ENCODE results near the gene SDSL. TPM values are rescaled to one million over a fixed set of nuclear protein-coding genes. Genes with fewer than 3 reads are reported as not detected.

SDSL gene
- total RNA-seq, 2 experiments from 2014 or later: not detected

DNA sequence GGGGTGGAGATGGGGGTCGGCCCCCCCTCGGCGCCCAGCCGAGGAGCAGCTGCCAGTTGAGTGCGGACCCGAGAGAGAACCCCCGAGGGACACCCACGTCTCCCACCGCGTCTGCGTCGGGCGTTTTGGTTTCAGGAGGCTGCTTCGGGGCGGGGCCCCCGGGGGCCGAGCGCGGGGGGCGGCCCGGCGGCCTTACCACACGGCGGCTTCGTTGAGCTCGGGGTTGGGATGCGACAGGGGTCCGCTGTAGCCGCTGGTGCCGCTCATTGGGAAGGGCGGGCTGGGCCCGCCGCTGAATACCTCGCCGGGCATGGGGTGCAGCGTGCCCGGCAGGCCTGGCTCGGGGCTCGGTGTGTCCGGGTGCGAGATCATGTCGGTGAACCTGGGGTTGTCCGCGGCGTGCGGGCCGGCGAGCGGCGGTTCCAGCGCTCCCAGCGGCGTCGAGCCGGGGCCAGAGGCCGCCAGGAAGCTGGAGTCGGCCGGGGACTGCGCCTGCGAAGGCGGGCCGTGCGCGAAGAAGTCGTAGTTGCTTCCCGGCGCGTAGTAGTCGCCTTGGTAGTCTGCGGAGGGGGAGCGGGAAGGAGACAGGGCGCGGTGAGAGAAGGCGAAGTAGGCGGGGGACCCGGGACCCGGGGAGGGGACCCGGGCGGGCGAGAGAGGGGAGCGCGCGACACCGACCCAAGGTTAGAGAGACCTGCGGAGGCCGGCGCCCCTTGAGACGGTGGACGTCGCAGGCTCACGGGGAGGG is 41.0 kb downstream of the SDSL start:
- CTCF ChIA-PET: interaction anchor here (1.0 to 3.1 kb wide), 3 partner anchors 10 to 52 kb away, joined by 3 to 10 read pairs (median 7); no protein-coding TSS in a partner anchor

DNA sequence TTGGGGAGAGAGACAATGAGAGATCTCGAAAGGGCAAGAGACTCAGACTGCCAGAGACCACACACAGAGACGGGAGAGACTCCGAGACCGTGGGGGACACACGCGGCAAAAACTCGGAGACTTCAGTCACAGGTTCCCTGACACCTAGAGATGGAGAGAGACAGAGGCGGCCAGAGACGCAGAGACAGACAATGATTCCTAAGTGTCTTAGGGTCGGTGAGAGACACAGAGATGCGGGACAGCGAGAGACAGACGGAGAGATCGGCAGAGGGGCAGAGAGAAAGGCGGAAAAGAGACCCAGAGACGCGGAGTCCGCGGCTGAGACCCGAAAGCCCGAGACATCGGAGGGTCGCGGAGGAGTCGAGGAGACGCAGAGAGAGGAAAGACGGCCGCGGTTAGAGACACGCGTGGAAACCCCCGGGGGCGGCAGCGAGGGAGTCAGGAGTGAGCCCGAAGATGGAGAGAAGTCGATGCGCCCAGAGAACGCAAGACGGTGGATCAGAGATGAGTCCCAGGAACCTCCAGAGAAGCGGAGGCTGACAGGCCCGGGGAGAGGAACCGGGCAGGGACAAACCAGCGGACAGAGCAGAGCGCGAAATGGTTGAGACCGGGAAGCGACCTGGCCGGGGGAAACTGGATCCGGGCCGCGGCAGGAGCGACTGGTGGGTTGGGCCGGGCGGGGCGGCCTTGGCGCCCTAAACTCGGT is 41.7 kb downstream of the SDSL start:
- CTCF ChIA-PET: no interaction called here
- H3K27ac Mint-ChIP-seq: no peak overlapping the region
- H3K4me1 Mint-ChIP-seq (ENCODE audit: low read depth): peaks cover 26% of the 10 kb centered on the region
- H3K36me3 Mint-ChIP-seq (ENCODE audit: low read depth): no peaks in the 10 kb centered on the region
- no peak for DNase-seq
- no peaks in the 10 kb centered on the region for H3K9me3 Mint-ChIP-seq
- peak overlapping the region; percentile 2 for H3K4me3 Mint-ChIP-seq
- intact Hi-C loops (cut with micrococcal nuclease): loop anchor here (10.0 kb wide), 1 partner anchor 271 kb away; no protein-coding TSS in a partner anchor
- H3K27me3 Mint-ChIP-seq (ENCODE audit: low read depth): peaks cover 56% of the 10 kb centered on the region

More for the DNA sequence above, 41.0 kb downstream of the SDSL start:
- peaks cover 56% of the 10 kb centered on the region for H3K27me3 Mint-ChIP-seq (ENCODE audit: low read depth)
- H3K36me3 Mint-ChIP-seq (ENCODE audit: low read depth): no peaks in the 10 kb centered on the region
- no peak for DNase-seq
- H3K27ac Mint-ChIP-seq: no peak overlapping the region
- H3K4me1 Mint-ChIP-seq (ENCODE audit: low read depth): peaks cover 24% of the 10 kb centered on the region
- intact Hi-C loops (cut with micrococcal nuclease): loop anchor here (1.0 to 10.0 kb wide), 2 partner anchors 272 to 449 kb away; no protein-coding TSS in a partner anchor
- H3K9me3 Mint-ChIP-seq: no peaks in the 10 kb centered on the region
- H3K4me3 Mint-ChIP-seq: peak overlapping the region; percentile 22

DNA sequence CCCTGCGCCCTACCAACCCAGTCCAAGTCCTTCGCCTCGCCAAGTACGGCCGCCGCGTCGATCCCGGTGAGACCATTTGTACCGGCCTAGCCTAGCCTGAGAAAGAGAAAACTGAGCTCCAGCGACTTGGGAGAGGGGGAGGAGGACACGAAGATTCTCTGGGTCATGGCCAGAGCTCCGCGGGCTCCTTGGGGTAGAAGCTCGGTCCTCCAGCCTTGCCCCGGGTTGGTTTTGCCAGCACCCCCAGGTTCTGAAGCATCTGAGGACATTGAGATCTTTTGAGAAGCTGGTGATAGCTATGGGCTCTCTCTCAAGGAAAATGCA is 42.2 kb downstream of the SDSL start:
- H3K4me3 Mint-ChIP-seq: no peak overlapping the region
- peaks cover 57% of the 10 kb centered on the region for H3K27me3 Mint-ChIP-seq (ENCODE audit: low read depth)
- H3K36me3 Mint-ChIP-seq (ENCODE audit: low read depth): no peaks in the 10 kb centered on the region
- intact Hi-C loops (cut with micrococcal nuclease): loop anchor here (10.0 kb wide), 1 partner anchor 270 kb away; no protein-coding TSS in a partner anchor
- no peak overlapping the region for H3K27ac Mint-ChIP-seq
- H3K9me3 Mint-ChIP-seq: no peaks in the 10 kb centered on the region
- no peak for DNase-seq
- H3K4me1 Mint-ChIP-seq (ENCODE audit: low read depth): peaks cover 26% of the 10 kb centered on the region
- CTCF ChIA-PET: interaction anchor here (0.5 kb wide), 1 partner anchor 9 kb away, joined by 3 read pairs; no protein-coding TSS in a partner anchor

DNA sequence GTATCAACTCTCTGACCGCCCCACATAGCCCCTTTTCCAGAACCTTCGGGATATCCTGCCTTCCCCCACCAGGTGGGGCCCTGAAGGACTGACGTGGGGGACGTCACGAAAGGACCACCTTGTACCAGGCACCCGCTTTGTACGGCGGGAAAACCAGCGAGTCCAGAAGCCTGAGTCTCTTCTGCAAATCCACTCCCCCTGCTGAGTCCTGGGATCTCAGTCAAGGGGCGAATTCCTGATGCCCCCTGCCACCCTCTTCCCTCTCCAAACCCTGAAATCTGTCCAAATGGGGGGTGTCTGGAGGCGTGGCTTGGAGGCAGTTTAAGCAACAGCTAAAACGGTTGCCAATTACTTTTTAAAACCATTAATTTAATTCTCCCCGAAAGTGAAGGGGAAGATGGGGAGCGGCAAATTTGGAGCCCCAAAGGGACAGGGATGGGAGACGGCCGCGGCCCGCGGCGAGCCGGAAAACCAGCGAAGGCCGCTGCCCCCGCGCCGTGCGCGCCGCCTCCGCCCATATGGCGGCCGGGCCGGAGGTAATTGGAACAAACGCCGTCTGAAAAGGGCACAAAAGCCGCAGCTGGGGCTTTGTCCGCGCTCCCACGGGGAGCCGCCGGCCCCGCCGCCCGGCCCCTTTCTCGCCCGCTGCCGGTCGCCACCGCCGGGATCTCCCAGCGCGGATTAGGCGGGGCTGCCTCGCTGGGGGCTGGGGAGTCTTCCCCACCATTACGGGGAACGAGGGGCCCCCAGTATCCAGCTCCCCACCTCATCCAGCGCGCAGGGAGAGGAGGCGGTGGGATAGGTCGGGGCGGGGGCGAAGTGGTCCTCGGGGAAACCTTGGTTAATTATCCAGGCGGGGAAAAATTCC is 42.9 kb downstream of the SDSL start:
- peaks cover 26% of the 10 kb centered on the region for H3K4me1 Mint-ChIP-seq (ENCODE audit: low read depth)
- peaks cover 62% of the 10 kb centered on the region for H3K27me3 Mint-ChIP-seq (ENCODE audit: low read depth)
- no peak overlapping the region for H3K4me3 Mint-ChIP-seq
- no peaks in the 10 kb centered on the region for H3K9me3 Mint-ChIP-seq
- H3K36me3 Mint-ChIP-seq (ENCODE audit: low read depth): no peaks in the 10 kb centered on the region
- intact Hi-C loops (cut with micrococcal nuclease): loop anchor here (5.0 to 10.0 kb wide), 2 partner anchors 270 to 937 kb away; no protein-coding TSS in a partner anchor
- DNase-seq: no peak
- H3K27ac Mint-ChIP-seq: no peak overlapping the region
- CTCF ChIA-PET: interaction anchor here (0.5 kb wide), 1 partner anchor 10 kb away, joined by 3 read pairs; no protein-coding TSS in a partner anchor

DNA sequence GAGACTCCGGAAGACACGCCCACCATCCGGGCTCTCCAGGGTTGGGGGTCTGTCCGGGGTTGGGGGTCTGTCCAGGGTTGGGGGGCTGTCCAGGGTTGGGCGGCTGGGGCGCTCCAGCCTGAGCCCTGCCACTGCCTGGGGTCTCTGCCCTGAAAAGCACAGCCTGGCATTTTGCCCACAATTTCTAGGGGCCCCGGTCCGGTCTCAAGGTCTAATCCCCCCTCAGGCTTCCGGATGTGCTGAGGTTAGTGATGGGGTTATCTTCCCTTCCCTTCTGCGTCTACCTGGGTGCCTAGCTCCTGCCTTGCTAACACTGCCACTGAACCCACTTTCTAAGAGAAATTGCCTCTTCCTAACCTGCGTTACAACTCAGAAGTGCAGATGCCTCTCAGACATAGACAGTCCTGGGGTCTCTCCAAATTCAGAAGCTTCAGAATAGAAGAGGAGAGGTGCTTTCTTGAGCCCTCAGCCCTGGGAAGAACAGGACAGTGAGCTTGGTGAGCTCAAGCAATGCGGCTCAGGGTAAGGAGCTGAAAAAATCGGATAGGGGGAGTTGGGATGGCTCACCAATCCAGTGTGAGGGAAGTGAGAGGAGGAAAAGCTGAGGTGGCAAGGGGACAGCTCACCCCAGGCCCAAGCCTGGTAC is 43.8 kb downstream of the SDSL start:
- H3K36me3 Mint-ChIP-seq (ENCODE audit: low read depth): no peaks in the 10 kb centered on the region
- H3K9me3 Mint-ChIP-seq: no peaks in the 10 kb centered on the region
- peaks cover 26% of the 10 kb centered on the region for H3K4me1 Mint-ChIP-seq (ENCODE audit: low read depth)
- intact Hi-C loops (cut with micrococcal nuclease): loop anchor here (2.0 to 10.0 kb wide), 3 partner anchors 15 to 936 kb away; no protein-coding TSS in a partner anchor
- no peak for DNase-seq
- CTCF ChIA-PET: no interaction called here
- no peak overlapping the region for H3K27ac Mint-ChIP-seq
- H3K27me3 Mint-ChIP-seq (ENCODE audit: low read depth): peaks cover 70% of the 10 kb centered on the region
- H3K4me3 Mint-ChIP-seq: no peak overlapping the region

DNA sequence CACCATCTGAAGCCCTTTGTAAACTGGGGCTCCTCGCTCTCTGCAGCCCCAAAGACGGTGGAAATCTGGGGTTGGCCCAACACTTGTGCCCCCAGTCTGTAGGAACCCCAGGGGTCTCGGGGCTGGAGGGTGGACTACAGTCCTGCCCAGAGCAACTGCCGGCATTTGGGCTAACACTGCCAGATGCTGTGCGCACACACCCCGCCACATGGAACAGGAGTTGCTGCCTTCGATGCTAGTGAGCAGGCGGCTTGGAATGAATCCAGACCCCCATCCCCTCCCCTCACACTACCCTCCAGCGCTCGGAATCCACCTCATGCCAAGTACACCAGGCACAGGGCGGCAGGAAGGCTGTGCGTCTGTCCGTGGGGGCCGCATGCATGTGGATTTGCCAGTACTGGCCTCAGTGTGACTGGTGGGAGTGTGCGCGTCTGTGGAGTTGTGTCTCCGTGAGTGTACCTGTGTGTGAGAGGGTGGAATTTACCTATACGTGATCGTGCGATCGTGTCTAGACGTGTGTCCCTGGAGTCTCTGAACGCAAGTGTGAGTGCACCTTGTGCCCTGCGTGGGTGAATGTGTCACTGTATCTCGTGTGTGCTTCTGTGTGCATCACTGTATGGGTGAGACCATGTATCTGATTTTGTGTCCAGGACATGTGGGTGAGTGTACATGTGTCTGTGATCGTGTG is 44.4 kb downstream of the SDSL start:
- Mint-ChIP-seq H3K27me3 (ENCODE audit: low read depth) (peaks cover 71% of the 10 kb centered on the region), H3K9me3 (no peaks in the 10 kb centered on the region), H3K36me3 (ENCODE audit: low read depth) (no peaks in the 10 kb centered on the region), H3K27ac (no peak overlapping the region), H3K4me3 (no peak overlapping the region), H3K4me1 (ENCODE audit: low read depth) (peaks cover 26% of the 10 kb centered on the region)
- intact Hi-C loops (cut with micrococcal nuclease): loop anchor here (2.0 to 10.0 kb wide), 3 partner anchors 14 to 936 kb away; no protein-coding TSS in a partner anchor
- DNase-seq: no peak
- CTCF ChIA-PET: no interaction called here

DNA sequence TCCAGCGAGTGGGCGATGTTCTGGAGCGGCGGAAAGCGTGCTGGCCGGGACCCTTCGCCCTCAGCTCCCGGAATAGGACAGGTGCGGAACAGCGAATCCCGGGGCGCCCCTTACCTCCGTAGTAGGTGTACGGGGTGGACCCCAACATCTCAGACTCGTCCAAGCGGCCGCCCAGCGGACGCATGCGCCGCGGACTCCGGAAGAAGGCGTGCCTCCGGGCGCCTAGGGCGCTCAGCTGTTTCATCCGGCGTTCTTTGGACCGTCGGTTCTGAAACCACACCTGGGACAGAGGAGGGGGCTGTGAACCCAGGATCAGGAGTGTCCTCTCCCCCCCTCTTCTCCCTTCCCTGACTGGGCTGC is 44.9 kb downstream of the SDSL start:
- H3K27ac Mint-ChIP-seq: no peak overlapping the region
- CTCF ChIA-PET: no interaction called here
- peaks cover 74% of the 10 kb centered on the region for H3K27me3 Mint-ChIP-seq (ENCODE audit: low read depth)
- H3K4me3 Mint-ChIP-seq: no peak overlapping the region
- no peaks in the 10 kb centered on the region for H3K9me3 Mint-ChIP-seq
- intact Hi-C loops (cut with micrococcal nuclease): loop anchor here (2.0 to 10.0 kb wide), 3 partner anchors 14 to 935 kb away; no protein-coding TSS in a partner anchor
- H3K4me1 Mint-ChIP-seq (ENCODE audit: low read depth): peaks cover 29% of the 10 kb centered on the region
- no peaks in the 10 kb centered on the region for H3K36me3 Mint-ChIP-seq (ENCODE audit: low read depth)
- DNase-seq: no peak

DNA sequence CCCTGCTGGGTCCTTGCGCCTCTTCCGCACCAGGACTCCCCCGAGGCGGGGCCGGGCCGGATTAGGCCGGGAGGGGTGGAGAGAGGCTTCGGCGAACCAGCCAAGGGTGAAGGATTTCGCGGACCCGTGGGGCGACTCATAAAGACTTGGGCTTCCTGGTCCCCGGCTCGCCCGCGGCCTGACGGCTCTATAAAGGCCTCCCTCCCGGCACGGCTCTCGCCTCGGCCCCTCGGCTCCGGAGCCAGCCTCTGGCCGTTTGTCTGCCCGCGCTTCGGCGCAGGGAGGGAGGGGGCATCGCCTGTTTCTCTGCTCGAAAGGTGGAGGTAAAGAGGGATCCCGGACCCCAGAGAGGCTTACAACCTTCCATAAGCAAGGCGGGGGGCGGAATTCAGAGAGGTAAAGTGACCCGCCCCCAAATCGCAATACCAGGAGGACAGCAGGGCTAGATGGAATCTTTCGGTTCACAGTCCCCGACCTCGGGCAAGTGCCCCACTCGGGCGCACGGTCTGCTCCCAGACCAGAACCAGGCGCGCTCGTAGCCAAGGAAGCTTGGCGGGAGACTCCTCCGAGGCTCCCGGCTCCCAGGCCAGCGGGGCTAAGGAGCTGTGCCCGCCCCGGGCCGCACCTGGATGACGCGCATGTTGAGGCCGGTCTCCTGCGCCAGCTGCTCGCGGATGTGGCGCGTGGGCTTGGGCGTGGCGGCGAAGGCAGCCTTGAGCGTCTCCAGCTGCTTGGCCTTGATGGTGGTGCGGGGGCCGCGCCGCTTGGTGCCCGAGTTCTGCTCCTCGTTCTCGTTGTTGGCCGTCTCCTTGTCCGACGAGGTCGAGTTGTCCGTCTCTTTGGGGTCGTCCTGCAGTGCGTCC is 45.6 kb downstream of the SDSL start:
- CTCF ChIA-PET: interaction anchor here (0.8 kb wide), 1 partner anchor 42 kb away, joined by 3 read pairs; no protein-coding TSS in a partner anchor
- DNase-seq: no peak
- peaks cover 75% of the 10 kb centered on the region for H3K27me3 Mint-ChIP-seq (ENCODE audit: low read depth)
- H3K9me3 Mint-ChIP-seq: no peaks in the 10 kb centered on the region
- no peak overlapping the region for H3K27ac Mint-ChIP-seq
- no peak overlapping the region for H3K4me3 Mint-ChIP-seq
- intact Hi-C loops (cut with micrococcal nuclease): loop anchor here (2.0 to 10.0 kb wide), 3 partner anchors 13 to 935 kb away; no protein-coding TSS in a partner anchor
- peaks cover 26% of the 10 kb centered on the region for H3K4me1 Mint-ChIP-seq (ENCODE audit: low read depth)
- no peaks in the 10 kb centered on the region for H3K36me3 Mint-ChIP-seq (ENCODE audit: low read depth)

DNA sequence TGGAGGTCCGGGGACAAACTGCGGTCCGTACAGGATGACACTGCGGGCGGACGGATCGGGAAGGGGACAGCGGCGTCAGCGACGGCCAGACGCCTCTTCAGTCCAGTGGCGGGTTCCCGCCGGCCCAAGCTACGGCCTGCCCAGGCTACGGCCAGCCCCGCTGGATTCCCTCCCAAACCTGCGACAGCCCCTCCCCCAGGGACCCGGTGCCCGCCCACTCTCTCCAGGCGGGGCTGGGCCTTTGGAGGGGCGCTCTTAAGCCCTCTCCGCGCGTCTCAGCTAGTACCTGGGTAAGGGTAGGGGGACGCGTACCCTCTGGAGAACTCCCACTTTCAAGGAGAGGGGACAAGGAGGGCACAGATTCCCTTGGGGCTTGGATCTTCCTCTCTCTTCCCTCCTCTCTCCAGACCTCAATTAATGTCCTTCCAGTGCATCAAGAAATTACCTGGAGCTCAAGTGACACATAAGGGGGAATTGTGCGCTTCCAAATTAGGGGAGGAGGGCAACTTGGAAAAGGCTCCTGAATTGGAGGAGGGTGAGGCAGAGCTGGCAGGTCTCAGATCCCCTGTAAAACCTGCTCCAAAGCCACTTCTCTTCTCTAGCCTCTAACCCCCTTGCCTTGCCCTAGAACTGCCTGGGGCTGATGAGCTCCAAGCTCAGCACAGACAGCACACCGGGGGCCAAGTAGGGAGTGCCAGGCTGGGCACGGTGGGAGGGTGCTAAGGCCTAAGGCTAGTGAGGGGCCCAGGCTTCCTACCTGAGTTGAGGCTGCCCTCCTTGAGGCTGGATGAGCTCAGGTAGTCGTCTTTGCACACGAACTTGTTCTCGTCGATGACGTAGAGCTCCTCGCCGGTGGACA is 46.4 kb downstream of the SDSL start:
- H3K4me3 Mint-ChIP-seq: no peak overlapping the region
- no peaks in the 10 kb centered on the region for H3K9me3 Mint-ChIP-seq
- H3K27me3 Mint-ChIP-seq (ENCODE audit: low read depth): peaks cover 81% of the 10 kb centered on the region
- intact Hi-C loops (cut with micrococcal nuclease): loop anchor here (5.0 to 10.0 kb wide), 2 partner anchors 266 to 934 kb away; no protein-coding TSS in a partner anchor
- no peak overlapping the region for H3K27ac Mint-ChIP-seq
- no peaks in the 10 kb centered on the region for H3K36me3 Mint-ChIP-seq (ENCODE audit: low read depth)
- DNase-seq: no peak
- peaks cover 23% of the 10 kb centered on the region for H3K4me1 Mint-ChIP-seq (ENCODE audit: low read depth)
- CTCF ChIA-PET: interaction anchor here (0.8 kb wide), 1 partner anchor 43 kb away, joined by 3 read pairs; no protein-coding TSS in a partner anchor

Measured in activated naive CD4-positive, alpha-beta T cell treated with anti-CD3 and anti-CD28 coated beads for 36 hours (primary cell).